H1 (cell line): ENCODE data around the gene VAPA.

Source experiments
- GTF2F1 ChIP-seq: IDR thresholded peaks from 2 replicates; pipeline ENCODE4 v1.6.1; 2012; ENCODE audit warnings: low read depth, low read length, improper control_type of control experiment, borderline replicate concordance
- POLR2A ChIP-seq, 2 experiments: IDR thresholded peaks; 1 replicate in 1 of 2; 2 replicates in 1 of 2; pipeline ENCODE4 v1.6.1; 2011; ENCODE audit warnings: low read depth in 2 of 2, low read length in 2 of 2, mild to moderate bottlenecking in 2 of 2; ENCODE audit errors: control extremely low read depth in 1 of 2
- POLR2AphosphoS5 ChIP-seq: IDR thresholded peaks from 2 replicates; pipeline ENCODE4 v1.6.1; 2011; ENCODE audit warnings: low read depth, low read length

- TF ChIP-seq POLR2A (IDR thresholded peaks at IDR 0.05; ENCODE audit: control extremely low read depth in 1 of 2, low read depth in 2 of 2, low read length in 2 of 2) (no peak), GTF2F1 (no peak), POLR2AphosphoS5 (no peak)
Measured at GRCh38 chr18:9997711-9998110, 83.9 kb downstream of the VAPA start.
